Activated T-cell treated with anti-CD3 and anti-CD28 coated beads for 24 hours (primary cell): Measurements from ENCODE around the gene RASAL1.

Experiments
- DNase-seq: peaks from one replicate; pipeline ENCODE4 v3.0.0-alpha.2; 2020; ENCODE audit warnings: low read depth

The RASAL1 gene

GRCh38 chr12:113162102-113163029 is 26.8 kb upstream of the RASAL1 start:
- DNase-seq, result no peak

GRCh38 chr12:113161415-113162016 is 26.0 kb upstream of the RASAL1 start:
- DNase-seq, result no peak

- no peak for DNase-seq
Measured at GRCh38 chr12:113159937-113160336, 24.4 kb upstream of the RASAL1 start.

DNA sequence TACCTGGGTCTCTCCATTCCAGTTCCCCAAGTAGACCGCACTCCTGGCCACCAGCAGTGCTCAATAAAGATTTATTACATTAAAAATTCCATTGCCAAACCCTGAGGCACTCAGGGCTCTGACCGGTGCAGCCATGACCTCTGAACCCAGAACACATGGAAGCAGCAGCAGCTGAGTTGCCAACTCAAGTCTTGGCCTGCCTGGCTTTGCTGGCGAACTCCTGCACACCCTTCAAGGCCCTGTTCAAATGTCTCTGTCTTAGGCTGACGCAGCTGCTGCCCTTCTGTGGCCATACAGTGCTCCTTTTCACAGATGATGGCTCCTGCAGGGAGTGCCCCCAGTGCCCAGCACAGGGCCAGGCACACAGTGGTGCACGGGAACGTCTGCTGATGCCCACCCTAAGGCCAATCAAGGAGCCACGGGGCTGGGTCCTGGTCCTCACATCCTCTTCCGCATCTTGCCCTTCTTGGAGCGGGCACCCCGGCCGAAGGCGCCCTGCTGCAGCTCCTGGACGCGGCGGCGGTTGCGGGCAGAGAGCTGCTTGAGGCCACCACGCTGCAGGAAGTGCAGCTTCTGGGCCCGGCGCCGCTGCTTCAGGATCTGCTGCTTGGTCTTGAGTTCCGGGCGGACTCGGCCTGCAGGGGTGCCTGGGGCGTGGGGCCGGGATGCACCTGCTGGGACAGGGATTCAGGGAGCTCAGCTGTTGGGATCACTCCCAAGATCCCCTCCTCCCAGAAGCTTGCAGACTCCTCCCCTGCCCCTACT is 23.1 kb upstream of the RASAL1 start:
- DNase-seq, result no peak

DNA sequence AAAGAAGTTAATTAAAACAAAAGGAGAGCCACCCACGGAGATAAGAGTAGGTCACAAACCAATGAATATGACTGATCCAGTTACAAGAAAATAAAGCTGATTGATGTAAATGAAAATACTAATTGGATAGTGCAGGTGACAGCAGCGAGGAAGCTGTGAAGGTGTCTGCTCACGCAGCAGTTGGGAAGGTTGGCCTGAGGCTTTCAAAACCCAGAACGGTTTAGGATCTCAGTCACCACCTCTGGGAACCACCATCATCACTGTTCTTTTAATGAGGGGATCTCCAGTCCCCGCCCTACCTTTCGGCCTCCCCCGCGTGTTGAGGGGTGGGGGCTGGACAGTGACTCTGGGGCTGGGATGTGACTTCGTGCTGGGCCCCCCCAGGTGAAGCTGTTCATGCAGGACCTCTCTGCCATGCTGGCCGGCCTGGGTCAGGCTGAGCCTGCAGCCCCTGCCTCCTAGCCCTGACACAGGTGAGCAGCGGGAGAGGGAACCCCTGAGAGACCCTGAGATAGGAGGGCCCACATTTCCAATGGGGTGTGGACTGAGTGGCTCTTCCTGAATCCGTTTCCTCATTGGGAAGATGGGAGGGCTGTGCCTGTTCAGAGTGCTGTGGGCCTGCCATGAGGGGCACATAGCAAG is 21.8 kb upstream of the RASAL1 start:
- DNase-seq, result no peak

DNA sequence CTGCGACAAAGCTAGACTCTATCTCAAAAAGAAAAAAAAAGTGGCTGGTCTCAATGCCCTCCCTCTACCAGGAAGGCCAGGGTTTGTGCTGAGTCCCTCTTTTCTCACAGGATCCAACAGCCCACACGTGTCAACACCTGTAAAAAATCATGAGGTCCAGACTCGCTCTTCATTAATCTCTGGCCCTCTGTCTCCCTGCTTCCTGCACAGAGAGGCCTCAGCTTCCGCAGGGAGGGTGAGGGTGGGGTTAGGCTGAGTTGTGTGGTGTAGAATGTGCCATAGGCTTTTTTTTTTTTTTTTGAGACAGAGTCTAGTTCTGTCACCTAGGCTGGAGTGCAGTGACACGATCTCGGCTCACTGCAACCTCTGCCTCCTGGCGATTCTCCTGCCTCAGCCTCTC is 20.1 kb upstream of the RASAL1 start:
- DNase-seq, result no peak

GRCh38 chr12:113155060-113155459 is 19.5 kb upstream of the RASAL1 start:
- no peak for DNase-seq

- no peak for DNase-seq
Measured at GRCh38 chr12:113154351-113154973, 18.9 kb upstream of the RASAL1 start.

DNA sequence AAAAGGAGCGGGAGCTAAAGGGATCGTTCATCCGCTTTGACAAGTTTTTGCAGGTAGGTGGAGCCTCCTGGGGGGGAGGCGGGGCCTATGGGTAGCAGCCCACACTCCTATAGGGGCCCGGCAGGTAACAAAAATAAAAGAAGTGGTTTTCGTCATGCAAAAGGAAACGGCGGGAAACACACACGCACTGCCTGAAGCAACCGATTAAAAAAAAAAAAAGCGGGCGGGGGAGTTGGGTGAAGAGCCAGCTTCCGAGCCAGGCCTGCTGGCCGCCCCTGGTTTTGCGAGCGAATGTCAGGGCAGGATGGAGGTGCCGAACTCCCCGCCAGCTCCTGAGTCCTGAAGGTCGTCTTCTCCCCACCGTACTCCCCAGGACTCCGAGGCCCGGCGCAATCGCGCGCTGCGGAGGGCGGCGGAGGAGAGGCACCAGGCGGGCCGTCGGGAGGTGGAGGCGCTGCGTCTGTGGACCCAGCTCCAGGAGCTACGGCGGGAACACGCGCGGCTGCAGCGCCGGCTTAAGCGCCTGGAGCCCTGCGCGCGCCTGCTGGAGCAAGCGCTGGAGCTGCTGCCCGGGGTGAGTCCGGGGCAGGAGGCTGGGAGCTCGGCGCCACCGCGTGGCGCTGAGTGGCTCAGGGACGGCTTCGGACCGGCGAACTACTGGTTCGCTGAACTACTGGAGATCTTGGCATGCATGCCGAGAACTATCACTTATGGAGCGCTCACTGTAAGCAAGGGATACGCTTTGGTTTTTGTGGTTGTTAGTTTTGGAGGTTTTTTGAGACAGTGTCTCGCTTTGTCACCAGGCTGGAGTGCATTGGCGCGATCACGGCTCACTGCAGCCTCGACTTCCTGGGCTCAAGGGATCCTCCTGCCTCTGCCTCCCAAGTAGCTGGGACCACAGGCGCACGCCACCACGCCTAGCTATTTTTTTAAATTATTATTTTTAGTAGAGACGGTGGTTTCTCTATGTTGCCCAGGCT is 17.6 kb upstream of the RASAL1 start:
- peak; percentile 38 for DNase-seq

DNA sequence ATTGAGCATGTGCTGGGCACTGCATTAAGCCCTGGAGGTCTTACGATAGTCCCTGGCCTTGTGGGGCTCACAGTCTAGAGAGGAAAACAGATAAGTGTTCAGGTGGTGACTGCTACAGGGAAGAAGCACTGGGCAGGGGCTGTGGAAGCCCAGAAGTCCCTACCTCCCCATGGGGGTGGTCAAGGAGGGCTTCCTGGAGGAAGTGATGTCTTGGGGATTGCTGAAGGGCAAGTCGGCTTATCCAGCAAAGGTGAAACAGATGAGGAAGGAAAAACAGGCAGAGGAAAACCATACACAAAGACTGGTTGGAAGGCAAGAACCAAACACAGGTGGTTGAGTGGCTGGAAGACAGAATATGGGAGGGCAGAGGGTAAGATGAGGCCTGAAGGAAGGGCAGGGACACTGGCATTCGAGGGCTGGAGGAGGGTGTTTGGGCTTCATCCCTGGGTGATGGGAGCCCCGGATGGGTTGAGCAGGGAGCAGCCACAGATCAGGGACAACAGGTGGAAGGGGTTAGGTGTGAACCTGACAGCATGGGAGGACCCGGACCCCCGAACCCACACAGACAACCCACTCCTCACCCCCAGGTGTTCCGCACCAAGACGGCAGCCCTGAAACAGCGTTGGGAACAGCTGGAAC is 16.8 kb upstream of the RASAL1 start:
- DNase-seq, result no peak

DNA sequence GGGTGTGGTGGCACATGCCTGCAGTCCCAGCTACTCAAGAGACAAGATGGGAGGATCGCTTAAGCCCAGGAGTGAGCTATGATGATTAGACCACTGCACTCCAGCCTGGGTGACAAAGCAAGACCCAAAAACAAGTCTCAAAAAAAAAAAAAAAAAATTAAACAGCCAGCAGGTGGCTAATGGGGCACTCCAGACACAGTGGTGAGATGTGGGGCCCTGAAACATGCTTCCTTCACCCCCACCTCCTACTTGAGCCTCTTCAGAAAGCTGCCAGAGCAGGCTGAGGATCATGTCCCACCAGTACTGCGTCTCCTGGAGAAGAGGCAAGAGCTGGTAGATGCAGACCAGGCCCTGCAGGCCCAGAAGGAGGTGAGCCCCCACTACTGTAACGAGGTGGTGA is 16.1 kb upstream of the RASAL1 start:
- no peak for DNase-seq

DNA sequence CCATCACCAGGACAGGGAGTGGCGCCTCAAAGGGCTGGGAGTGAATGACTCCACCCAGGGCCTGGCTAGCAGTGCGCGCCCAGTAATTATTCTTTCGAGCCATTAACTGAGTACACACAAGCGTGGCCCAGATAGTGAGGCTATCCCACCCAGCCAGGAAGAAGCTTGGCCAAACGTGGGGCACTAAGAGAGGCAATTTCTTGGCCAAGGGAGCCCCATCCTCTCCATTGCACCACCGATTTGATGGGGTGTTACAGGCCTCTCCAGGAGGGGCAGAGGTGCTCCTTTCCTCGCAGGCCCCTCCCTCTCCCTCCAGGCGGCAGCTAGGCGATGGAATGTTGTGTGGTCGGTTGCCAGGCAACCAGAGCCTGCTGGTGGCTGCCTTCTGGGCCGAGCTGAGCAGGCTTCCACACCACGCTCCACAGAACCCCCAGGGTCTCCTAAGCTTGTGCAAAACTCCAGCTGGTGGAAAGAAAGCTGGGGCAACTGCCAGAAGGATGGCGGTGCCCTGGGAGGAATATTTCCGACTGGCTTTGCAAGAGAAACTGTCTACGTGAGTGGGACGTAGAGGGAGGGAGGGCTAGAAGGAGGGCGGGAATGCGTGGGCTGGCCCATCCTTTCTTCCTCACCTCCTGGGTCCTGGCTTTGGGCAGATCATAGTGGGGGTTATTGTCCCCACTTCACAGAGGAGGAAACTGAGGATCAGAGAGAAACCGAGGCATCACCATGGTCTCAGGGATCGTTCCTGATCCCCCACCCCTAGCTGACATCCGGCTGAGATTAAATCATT is 14.0 kb upstream of the RASAL1 start, which contains the start of gene CFAP73:
TSS of gene CFAP73 (plus strand) at position 364 of the 790 bp plus-strand sequence. CDS start at position 498, 134 bp downstream.
- no peak for DNase-seq

GRCh38 chr12:113146999-113147398 is 11.4 kb upstream of the RASAL1 start:
- no peak for DNase-seq

GRCh38 chr12:113145720-113146551 is 10.4 kb upstream of the RASAL1 start:
- DNase-seq, result no peak

DNA sequence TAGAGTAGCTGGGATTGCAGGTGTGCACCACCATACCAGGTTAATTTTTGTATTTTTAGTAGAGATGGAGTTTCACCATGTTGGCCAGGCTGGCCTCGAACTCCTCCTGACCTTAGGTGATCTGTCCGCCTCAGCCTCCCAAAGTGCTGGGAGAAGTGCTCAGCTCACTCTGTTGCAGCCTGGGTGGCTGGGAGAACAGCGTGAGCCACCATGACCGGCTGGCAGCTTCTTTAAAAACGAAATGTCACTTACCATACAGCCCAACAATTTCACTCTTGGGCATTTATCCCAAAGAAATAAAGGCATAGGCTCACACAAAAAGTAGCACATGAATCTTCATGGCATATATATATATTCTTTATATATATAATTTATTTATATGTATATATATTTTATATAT is 9.2 kb upstream of the RASAL1 start:
- DNase-seq, result no peak

DNA sequence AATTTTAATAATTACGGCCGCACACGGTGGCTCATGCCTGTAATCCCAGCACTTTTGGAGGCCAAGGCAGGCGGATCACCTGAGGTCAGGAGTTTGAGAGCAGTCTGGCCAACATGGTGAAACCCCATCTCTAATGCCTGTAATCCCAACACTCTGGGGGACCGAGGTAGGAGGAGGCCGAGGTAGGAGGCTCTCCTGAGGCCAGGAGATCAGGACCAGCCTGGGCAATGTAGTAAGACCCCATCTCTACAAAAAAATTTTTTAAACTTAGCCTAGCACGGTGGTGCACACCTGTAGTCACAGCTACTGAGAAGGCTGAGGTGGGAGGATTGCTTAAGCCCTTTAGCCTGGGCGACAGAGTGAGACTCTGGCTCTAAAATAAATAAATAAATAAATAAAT is 8.4 kb upstream of the RASAL1 start:
- no peak for DNase-seq

GRCh38 chr12:113142886-113143332 is 7.3 kb upstream of the RASAL1 start:
- no peak for DNase-seq
